AG04449 (cell line): ENCODE data around the gene SDF2.

Experiments
- CTCF ChIA-PET: fragments of 350-600 bp; formaldehyde crosslinking; extraction: SDS; loops from one replicate; lab custom pipeline; 2021; ENCODE audit warnings: antibody characterized with exemption; lab: Yijun Ruan, JAX
- POLR2A ChIA-PET: fragments of 400-600, 350-600 bp; formaldehyde crosslinking; extraction: SDS; loops from one replicate; lab custom pipeline; 2020; ENCODE audit warnings: antibody characterized with exemption, inconsistent platforms; lab: Yijun Ruan, JAX
- DNase-seq: peaks from one replicate; pipeline ENCODE4 v3.0.0-alpha.2; 2010; ENCODE audit warnings: low read depth, low spot score
- H3K4me3 ChIP-seq: 2 replicates; pipeline ENCODE4 v1.5.1; 2011; ENCODE audit warnings: low read depth, mild to moderate bottlenecking, control low read depth, low read length
- CTCF ChIP-seq: IDR thresholded peaks from one replicate; pipeline ENCODE4 v1.5.1; 2011; ENCODE audit warnings: mild to moderate bottlenecking, moderate library complexity, low read length, control low read depth, inconsistent platforms; ENCODE audit not compliant: insufficient read depth; ENCODE audit errors: missing control alignments

SDF2 gene

GRCh38 chr17:28616281-28616680 is 45.4 kb downstream of the SDF2 start:
- no peak for DNase-seq
- CTCF ChIA-PET, result interaction anchor here (1.0 to 7.7 kb wide), 3 partner anchors 7 to 37 kb away, joined by 3 to 100 read pairs (median 37); no protein-coding TSS in a partner anchor
- no peak overlapping the region for H3K4me3 ChIP-seq
- no peak for TF ChIP-seq CTCF
- POLR2A ChIA-PET, result no interaction called here

- no peak overlapping the region for H3K4me3 ChIP-seq
- DNase-seq, result no peak
- POLR2A ChIA-PET, result no interaction called here
- TF ChIP-seq CTCF, result no peak
- CTCF ChIA-PET, result interaction anchor here (0.7 to 7.2 kb wide), 7 partner anchors 8 to 123 kb away, joined by 3 to 100 read pairs (median 3); partner anchors contain the start of gene BLTP2
Measured at GRCh38 chr17:28615260-28615940, 46.3 kb downstream of the SDF2 start.

- no peak for DNase-seq
- ChIA-PET CTCF (interaction anchor here (1.4 to 7.2 kb wide), 6 partner anchors 10 to 119 kb away, joined by 6 to 100 read pairs (median 22); partner anchors contain the start of gene BLTP2), POLR2A (no interaction called here)
- H3K4me3 ChIP-seq, result no peak within 1 kb of the TSS
- TF ChIP-seq CTCF, result no peak
Measured at GRCh38 chr17:28613931-28614381, 47.8 kb downstream of the SDF2 start, which contains the start of gene RSKR. Gene RSKR, minus strand, starts transcription at chr17:28614185. Its CDS starts 24 bp downstream, at chr17:28614161.

- POLR2A ChIA-PET, result no interaction called here
- no peak for DNase-seq
- no peak overlapping the region for H3K4me3 ChIP-seq
- CTCF ChIA-PET, result interaction anchor here (0.6 to 7.2 kb wide), 26 partner anchors 10 to 347 kb away, joined by 3 to 100 read pairs (median 4); partner anchors contain the start of genes BLTP2, PIGS and SPAG5
- TF ChIP-seq CTCF, result peak; percentile 69
Measured at GRCh38 chr17:28612936-28613872, 48.5 kb downstream of the SDF2 start.

- POLR2A ChIA-PET, result no interaction called here
- H3K4me3 ChIP-seq, result no peak overlapping the region
- CTCF ChIA-PET, result interaction anchor here (0.6 to 7.2 kb wide), 26 partner anchors 9 to 346 kb away, joined by 3 to 100 read pairs (median 4); partner anchors contain the start of genes BLTP2, PIGS and SPAG5
- no peak for TF ChIP-seq CTCF
- DNase-seq, result no peak
Measured at GRCh38 chr17:28612531-28612930, 49.2 kb downstream of the SDF2 start.
